ENCODE data around the gene PCDHGA9.
"Not testable (repeated sequence)": the region's sequence is repeated elsewhere in the genome, so short reads cannot be mapped to it uniquely, and the experiment has no call there.

The PCDHGA9 gene

DNA sequence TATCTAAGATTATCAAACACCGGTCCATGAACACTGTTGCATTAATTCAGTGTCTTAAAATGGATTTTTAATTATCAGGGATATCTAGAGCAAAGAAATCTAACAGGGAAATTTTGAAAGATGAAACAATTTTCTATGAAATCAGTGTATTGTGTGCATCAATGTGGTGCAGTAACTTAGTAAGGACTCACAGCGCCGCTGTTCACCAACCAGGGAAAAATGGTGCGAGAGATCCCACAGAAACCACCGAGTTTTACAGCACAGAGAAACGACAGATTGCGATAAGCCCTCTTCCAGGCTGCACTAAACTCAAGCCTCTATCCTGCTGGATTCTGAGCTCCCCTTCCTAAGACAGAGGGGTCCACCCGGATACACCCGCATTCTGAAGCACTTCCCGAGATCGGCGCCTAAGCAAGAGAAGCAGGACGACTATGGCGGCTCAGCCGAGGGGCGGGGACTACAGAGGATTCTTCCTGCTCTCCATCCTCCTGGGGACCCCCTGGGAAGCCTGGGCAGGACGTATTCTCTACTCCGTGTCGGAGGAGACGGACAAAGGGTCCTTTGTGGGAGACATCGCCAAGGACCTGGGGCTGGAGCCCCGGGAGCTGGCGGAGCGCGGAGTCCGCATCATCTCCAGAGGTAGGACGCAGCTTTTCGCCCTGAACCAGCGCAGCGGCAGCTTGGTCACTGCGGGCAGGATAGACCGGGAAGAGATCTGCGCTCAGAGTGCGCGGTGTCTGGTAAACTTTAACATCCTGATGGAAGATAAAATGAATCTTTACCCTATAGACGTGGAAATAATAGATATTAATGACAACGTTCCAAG lies 19.9 kb upstream of the PCDHGA9 start, which contains the start of gene PCDHGA7:
Gene PCDHGA7 (plus strand): TSS at position 274 of the 826 bp plus-strand sequence. CDS start 158 bp downstream, at position 432.
- Histone ChIP-seq H3K27ac (no peak within 1 kb of the TSS), H3K4me2 (no peak within 1 kb of the TSS), H2AFZ (ENCODE audit: low read depth) (no peak within 1 kb of the TSS)

DNA sequence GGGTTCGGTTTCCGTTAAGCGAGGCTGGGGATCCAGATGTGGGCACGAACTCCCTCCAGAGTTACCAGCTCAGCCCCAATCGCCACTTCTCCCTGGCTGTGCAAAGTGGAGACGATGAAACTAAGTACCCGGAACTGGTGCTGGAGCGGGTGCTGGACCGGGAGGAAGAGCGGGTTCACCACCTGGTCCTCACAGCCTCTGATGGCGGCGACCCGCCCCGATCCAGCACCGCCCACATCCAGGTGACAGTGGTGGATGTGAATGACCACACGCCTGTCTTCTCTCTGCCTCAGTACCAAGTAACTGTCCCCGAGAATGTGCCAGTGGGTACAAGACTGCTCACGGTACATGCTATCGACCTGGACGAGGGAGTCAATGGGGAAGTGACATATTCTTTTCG lies 19.2 kb upstream of the PCDHGA9 start:
- Histone ChIP-seq H3K4me2 (no peak overlapping the region), H2AFZ (ENCODE audit: low read depth) (no peak overlapping the region), H3K4me1 (ENCODE audit: low read depth, poor library complexity, severe bottlenecking) (no peaks in the 10 kb centered on the region), H3K4me3 (IDR thresholded peaks at IDR 0.05; ENCODE audit: insufficient read depth, low read depth, low read length) (no peak overlapping the region), H3K79me2 (ENCODE audit: insufficient read depth, low read depth) (no peaks in the 10 kb centered on the region), H3K27ac (no peak overlapping the region), H3K9ac (no peak overlapping the region), H3K36me3 (ENCODE audit: insufficient read depth) (no peaks in the 10 kb centered on the region), H3K27me3 (ENCODE audit: insufficient read depth, low read depth) (no peaks in the 10 kb centered on the region), H4K20me1 (ENCODE audit: insufficient read depth) (no peaks in the 10 kb centered on the region)
- TF ChIP-seq, protein P1, sequence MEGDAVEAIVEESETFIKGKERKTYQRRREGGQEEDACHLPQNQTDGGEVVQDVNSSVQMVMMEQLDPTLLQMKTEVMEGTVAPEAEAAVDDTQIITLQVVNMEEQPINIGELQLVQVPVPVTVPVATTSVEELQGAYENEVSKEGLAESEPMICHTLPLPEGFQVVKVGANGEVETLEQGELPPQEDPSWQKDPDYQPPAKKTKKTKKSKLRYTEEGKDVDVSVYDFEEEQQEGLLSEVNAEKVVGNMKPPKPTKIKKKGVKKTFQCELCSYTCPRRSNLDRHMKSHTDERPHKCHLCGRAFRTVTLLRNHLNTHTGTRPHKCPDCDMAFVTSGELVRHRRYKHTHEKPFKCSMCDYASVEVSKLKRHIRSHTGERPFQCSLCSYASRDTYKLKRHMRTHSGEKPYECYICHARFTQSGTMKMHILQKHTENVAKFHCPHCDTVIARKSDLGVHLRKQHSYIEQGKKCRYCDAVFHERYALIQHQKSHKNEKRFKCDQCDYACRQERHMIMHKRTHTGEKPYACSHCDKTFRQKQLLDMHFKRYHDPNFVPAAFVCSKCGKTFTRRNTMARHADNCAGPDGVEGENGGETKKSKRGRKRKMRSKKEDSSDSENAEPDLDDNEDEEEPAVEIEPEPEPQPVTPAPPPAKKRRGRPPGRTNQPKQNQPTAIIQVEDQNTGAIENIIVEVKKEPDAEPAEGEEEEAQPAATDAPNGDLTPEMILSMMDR (conservative IDR thresholded peaks at IDR 0.05; ENCODE audit: low read depth, low read length): no peak

More for the DNA sequence above, 19.9 kb upstream of the PCDHGA9 start, which contains the start of gene PCDHGA7:
- Histone ChIP-seq H3K9ac (no peak within 1 kb of the TSS), H3K4me1 (ENCODE audit: low read depth, poor library complexity, severe bottlenecking) (no peaks in the 10 kb centered on the region), H3K36me3 (ENCODE audit: insufficient read depth) (no peaks in the 10 kb centered on the region), H4K20me1 (ENCODE audit: insufficient read depth) (no peaks in the 10 kb centered on the region), H3K4me3 (IDR thresholded peaks at IDR 0.05; ENCODE audit: insufficient read depth, low read depth, low read length) (no peak within 1 kb of the TSS), H3K79me2 (ENCODE audit: insufficient read depth, low read depth) (no peaks in the 10 kb centered on the region), H3K27me3 (ENCODE audit: insufficient read depth, low read depth) (no peaks in the 10 kb centered on the region)
- TF ChIP-seq, protein P1 (conservative IDR thresholded peaks at IDR 0.05; ENCODE audit: low read depth, low read length): no peak

DNA sequence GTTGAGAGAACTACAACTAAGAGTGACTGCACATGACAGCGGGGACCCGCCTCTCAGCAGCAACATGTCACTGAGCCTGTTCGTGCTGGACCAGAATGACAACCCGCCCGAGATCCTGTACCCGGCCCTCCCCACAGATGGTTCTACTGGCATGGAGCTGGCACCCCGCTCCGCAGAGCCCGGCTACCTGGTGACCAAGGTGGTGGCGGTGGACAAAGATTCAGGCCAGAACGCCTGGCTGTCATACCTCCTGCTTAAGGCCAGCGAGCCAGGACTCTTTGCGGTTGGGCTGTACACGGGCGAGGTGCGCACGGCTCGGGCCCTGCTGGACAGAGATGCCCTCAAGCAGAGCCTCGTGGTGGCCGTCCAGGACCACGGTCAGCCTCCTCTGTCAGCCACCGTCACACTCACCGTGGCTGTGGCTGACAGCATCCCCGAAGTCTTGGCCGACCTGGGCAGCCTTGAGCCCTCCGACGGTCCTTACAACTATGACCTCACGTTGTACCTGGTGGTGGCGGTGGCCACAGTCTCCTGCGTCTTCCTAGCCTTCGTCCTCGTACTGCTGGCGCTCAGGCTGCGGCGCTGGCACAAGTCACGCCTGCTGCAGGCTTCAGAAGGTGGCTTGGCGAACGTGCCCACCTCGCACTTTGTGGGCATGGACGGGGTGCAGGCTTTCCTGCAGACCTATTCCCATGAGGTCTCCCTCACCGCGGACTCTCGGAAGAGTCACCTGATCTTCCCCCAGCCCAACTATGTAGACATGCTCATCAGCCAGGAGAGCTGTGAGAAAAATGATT lies 17.9 kb upstream of the PCDHGA9 start:
- Histone ChIP-seq H3K9ac (no peak overlapping the region), H2AFZ (ENCODE audit: low read depth) (no peak overlapping the region), H3K4me3 (IDR thresholded peaks at IDR 0.05; ENCODE audit: insufficient read depth, low read depth, low read length) (no peak overlapping the region), H3K79me2 (ENCODE audit: insufficient read depth, low read depth) (no peaks in the 10 kb centered on the region), H3K4me2 (no peak overlapping the region), H3K36me3 (ENCODE audit: insufficient read depth) (no peaks in the 10 kb centered on the region), H3K4me1 (ENCODE audit: low read depth, poor library complexity, severe bottlenecking) (no peaks in the 10 kb centered on the region), H3K27me3 (ENCODE audit: insufficient read depth, low read depth) (no peaks in the 10 kb centered on the region), H4K20me1 (ENCODE audit: insufficient read depth) (no peaks in the 10 kb centered on the region), H3K27ac (no peak overlapping the region)
- TF ChIP-seq, protein P1 (conservative IDR thresholded peaks at IDR 0.05; ENCODE audit: low read depth, low read length): no peak

DNA sequence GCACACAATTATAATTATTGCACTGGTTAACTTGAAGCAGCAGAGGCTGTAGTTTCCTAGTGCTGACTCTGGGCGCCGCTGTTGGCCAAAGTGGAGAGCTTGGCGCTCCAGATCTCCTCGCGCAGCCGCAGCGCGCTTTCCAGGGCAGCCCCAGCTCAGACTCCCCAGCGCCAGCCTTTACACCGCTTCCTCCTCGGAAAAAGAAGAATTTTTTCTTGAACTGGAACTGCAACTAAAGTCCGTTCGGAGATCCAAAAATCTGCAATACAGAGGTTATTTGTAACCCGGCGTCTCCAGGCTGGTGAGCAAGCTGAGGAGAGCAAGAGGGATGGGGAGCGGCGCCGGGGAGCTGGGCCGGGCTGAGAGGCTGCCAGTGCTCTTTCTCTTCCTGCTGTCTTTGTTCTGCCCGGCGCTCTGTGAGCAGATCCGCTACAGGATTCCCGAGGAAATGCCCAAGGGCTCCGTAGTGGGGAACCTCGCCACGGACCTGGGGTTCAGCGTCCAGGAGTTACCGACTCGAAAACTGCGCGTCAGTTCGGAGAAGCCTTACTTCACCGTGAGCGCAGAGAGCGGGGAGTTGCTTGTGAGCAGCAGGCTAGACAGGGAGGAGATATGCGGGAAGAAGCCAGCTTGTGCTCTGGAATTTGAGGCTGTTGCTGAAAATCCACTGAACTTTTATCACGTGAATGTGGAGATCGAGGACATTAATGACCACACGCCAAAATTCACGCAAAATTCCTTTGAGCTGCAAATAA lies 14.8 kb upstream of the PCDHGA9 start, which contains the start of gene PCDHGB4:
Gene PCDHGB4 (plus strand): TSS at position 142 of the 755 bp plus-strand sequence. CDS start 187 bp downstream, at position 329.
- not testable (repeated sequence) for H3K4me1 ChIP-seq (ENCODE audit: low read depth, poor library complexity, severe bottlenecking); H3K4me3 ChIP-seq (IDR thresholded peaks at IDR 0.05; ENCODE audit: insufficient read depth, low read depth, low read length); H3K79me2 ChIP-seq (ENCODE audit: insufficient read depth, low read depth); H2AFZ ChIP-seq (ENCODE audit: low read depth); H3K36me3 ChIP-seq (ENCODE audit: insufficient read depth); H4K20me1 ChIP-seq (ENCODE audit: insufficient read depth); H3K4me2 ChIP-seq; H3K27ac ChIP-seq; H3K27me3 ChIP-seq (ENCODE audit: insufficient read depth, low read depth); H3K9ac ChIP-seq

All from KMS-11 (cell line).